ENCODE data around the gene CILP2. TPM values are rescaled to one million over a fixed set of nuclear protein-coding genes. Genes with fewer than 3 reads are reported as not detected.

The CILP2 gene
- total and polyA plus RNA-seq, 8 donors = under 0.01 to 1.4 (median 0.39) TPM; not detected in 4

- H3K27me3 ChIP-seq = peaks cover 0 to 58% (median 13%) of the 10 kb centered on the region in 3 donors
- 57 to 64% (median 59%) methylated on average over 4 to 8 of the region's 8 CpGs; no CpG with 5 or more reads in 1 of the 5 donors for WGBS, 5 donors
Observed at GRCh38 chr19:19550485-19550929, 12.4 kb downstream of the CILP2 start.

DNA sequence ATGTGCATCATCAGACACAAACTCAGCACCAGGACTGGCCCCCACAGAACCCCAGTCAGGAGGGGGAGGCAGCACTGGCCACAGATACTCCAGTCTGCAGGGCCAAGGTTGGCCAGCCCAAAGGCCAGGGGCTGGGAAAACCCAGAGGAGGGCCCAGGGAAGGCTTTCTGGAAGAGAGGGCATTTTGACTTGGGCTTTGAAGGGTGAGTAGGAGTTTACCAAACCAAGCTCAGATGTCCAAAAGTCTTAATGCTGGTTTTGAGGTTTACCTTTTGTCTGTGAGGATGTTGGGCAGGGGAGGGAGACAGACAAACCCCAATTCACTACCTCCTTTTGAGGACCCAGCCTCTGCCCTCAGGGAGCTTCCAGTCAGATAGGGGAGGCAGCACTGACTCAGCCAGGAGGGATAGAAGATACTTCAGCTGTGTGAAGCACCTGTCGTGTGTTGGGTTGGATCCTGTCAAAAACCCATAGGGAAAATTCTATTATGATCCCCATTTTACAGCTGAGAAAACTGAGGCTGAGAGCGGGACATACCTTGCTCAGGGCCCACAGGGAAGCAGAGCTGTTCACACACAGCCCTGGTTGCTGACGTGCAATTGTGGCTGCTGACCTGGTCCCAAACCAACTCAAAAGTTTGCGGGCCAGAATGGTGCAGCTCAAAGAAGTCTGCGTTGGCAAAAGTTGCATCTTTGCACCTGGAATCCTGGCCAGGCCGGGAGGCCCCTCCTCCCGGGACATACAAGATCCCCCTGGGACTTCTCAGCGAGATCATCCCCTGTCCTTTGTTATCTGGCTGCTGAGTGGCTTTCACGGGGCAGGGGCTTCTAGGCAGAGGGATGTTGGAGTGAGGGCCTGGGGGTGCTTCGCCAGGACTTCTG, 13.1 kb downstream of the CILP2 start:
- H3K36me3 ChIP-seq = no peaks in the 10 kb centered on the region
- no peak overlapping the region for H3K4me3 ChIP-seq
- H3K27ac ChIP-seq = no peak overlapping the region
- TF ChIP-seq POLR2AphosphoS5 (IDR thresholded peaks at IDR 0.05) = no peak
- no peak for TF ChIP-seq POLR2A (IDR thresholded peaks at IDR 0.05)
- TF ChIP-seq EP300 (IDR thresholded peaks at IDR 0.05) = no peak
- TF ChIP-seq, protein P1, sequence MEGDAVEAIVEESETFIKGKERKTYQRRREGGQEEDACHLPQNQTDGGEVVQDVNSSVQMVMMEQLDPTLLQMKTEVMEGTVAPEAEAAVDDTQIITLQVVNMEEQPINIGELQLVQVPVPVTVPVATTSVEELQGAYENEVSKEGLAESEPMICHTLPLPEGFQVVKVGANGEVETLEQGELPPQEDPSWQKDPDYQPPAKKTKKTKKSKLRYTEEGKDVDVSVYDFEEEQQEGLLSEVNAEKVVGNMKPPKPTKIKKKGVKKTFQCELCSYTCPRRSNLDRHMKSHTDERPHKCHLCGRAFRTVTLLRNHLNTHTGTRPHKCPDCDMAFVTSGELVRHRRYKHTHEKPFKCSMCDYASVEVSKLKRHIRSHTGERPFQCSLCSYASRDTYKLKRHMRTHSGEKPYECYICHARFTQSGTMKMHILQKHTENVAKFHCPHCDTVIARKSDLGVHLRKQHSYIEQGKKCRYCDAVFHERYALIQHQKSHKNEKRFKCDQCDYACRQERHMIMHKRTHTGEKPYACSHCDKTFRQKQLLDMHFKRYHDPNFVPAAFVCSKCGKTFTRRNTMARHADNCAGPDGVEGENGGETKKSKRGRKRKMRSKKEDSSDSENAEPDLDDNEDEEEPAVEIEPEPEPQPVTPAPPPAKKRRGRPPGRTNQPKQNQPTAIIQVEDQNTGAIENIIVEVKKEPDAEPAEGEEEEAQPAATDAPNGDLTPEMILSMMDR (IDR thresholded peaks at IDR 0.05) = no peak
- WGBS, 5 donors = 75 to 85% (median 83%) methylated on average over 8 to 10 of the region's 10 CpGs
- DNase-seq = no peak
- intact Hi-C loops (cut with DNase I; ENCODE audit: low total_unique reads) = no loop called here
- peaks cover 0 to 15% (median 5%) of the 10 kb centered on the region in 4 donors for H3K4me1 ChIP-seq
- no peaks in the 10 kb centered on the region for H3K9me3 ChIP-seq
- peaks cover 0 to 51% (median 13%) of the 10 kb centered on the region in 3 donors for H3K27me3 ChIP-seq

More at GRCh38 chr19:19550485-19550929, 12.4 kb downstream of the CILP2 start:
- TF ChIP-seq EP300 (IDR thresholded peaks at IDR 0.05) (no peak), POLR2A (IDR thresholded peaks at IDR 0.05) (no peak), POLR2AphosphoS5 (IDR thresholded peaks at IDR 0.05) (no peak)
- TF ChIP-seq, protein P1 (IDR thresholded peaks at IDR 0.05) = no peak
- no peaks in the 10 kb centered on the region for H3K9me3 ChIP-seq
- H3K36me3 ChIP-seq = no peaks in the 10 kb centered on the region
- peaks cover 0 to 15% (median 5%) of the 10 kb centered on the region in 4 donors for H3K4me1 ChIP-seq
- intact Hi-C loops (cut with DNase I; ENCODE audit: low total_unique reads) = no loop called here
- no peak overlapping the region for H3K4me3 ChIP-seq
- H3K27ac ChIP-seq = no peak overlapping the region
- peak in 1 of 2 donors; percentile 47 for DNase-seq

- Histone ChIP-seq H3K4me3 (no peak overlapping the region), H3K9me3 (no peaks in the 10 kb centered on the region), H3K27ac (no peak overlapping the region), H3K36me3 (no peaks in the 10 kb centered on the region), H3K27me3 (peaks cover 0 to 45% (median 13%) of the 10 kb centered on the region in 3 donors), H3K4me1 (peaks cover 0 to 9% (median 1%) of the 10 kb centered on the region in 4 donors)
- TF ChIP-seq, protein P1 (IDR thresholded peaks at IDR 0.05) = no peak
- TF ChIP-seq POLR2A (IDR thresholded peaks at IDR 0.05) (no peak), EP300 (IDR thresholded peaks at IDR 0.05) (no peak), POLR2AphosphoS5 (IDR thresholded peaks at IDR 0.05) (no peak)
- 74 to 83% (median 76%) methylated on average over 8 to 14 of the region's 14 CpGs for WGBS, 5 donors
- peak in 1 of 2 donors; percentile 6 for DNase-seq
- intact Hi-C loops (cut with DNase I; ENCODE audit: low total_unique reads) = no loop called here
Observed at GRCh38 chr19:19551853-19552192, 13.8 kb downstream of the CILP2 start.

DNA sequence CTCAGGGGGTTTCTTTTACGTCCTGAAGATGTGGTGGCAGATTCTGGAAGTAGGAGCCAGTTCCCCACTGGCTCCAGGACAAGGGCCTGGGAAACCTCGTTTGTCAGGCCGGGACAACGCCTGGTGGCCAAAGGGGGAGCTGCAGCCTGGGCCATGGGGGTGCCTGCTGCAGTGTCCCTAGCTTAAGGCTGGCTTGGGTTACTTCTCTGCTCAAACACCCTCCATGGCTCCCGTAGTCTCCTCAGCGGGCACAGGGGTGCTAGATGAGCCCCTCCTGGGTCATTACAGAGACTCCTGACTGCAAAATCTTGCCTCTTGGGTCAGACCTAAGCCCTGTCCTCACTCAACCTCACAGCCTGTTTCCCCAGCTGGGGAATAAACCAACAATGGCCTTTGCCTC, 14.7 kb downstream of the CILP2 start:
- WGBS, 5 donors = 39 to 52% (median 45%) methylated on average over 3 to 6 of the region's 6 CpGs
- intact Hi-C loops (cut with DNase I; ENCODE audit: low total_unique reads) = no loop called here
- peak; percentile 52 to 62 for DNase-seq

More for the DNA sequence above, 14.7 kb downstream of the CILP2 start:
- Histone ChIP-seq H3K27ac (no peak overlapping the region), H3K4me3 (no peak overlapping the region), H3K27me3 (peaks cover 0 to 36% (median 12%) of the 10 kb centered on the region in 3 donors), H3K36me3 (no peaks in the 10 kb centered on the region), H3K9me3 (no peaks in the 10 kb centered on the region), H3K4me1 (peaks cover 0 to 7% (median 0%) of the 10 kb centered on the region in 4 donors)
- TF ChIP-seq, protein P1 (IDR thresholded peaks at IDR 0.05) = peak in 5 of 7 experiments; percentile 9 to 72 (median 54)
- TF ChIP-seq EP300 (IDR thresholded peaks at IDR 0.05) = no peak
- TF ChIP-seq POLR2A (IDR thresholded peaks at IDR 0.05) = no peak
- no peak for TF ChIP-seq POLR2AphosphoS5 (IDR thresholded peaks at IDR 0.05)

Measured in stomach (tissue), 9 donors.